Stimulated activated CD4-positive, alpha-beta T cell treated with anti-CD3 and anti-CD28 coated beads, TNF-alpha, amount 100 ng/mL, for 48 hours (primary cell): ENCODE data around the gene DCX.

Experiments
- DNase-seq, 3 donors: peaks; one replicate each; pipeline ENCODE4 v3.0.0-alpha.2; 2020; ENCODE audit warnings: low read depth in 3 of 3

The DCX gene

DNA sequence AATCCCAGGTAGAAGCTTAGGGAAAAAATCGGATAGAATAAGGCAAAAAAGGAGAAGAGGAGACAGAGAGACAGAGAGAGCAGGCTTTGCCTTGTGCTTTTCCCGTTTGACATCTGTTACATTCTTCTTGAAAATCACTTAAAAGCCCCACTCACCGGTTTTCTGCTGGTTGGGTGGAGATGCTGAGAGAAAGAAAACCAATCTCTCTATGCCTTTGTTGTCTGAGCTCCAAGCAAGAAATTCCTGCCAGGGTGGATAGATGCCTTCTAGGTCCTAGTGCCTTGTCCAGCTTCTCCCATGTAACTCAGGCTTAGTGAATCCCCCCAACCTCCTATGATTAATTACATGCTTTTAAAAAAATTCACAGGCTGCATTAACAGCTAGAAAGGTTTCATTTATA lies at the start of gene DCX:
Gene DCX (minus strand): TSS at position 210 of the 400 bp plus-strand sequence. CDS start 1,794 bp downstream, outside the sequence.
- no peak for DNase-seq

DNA sequence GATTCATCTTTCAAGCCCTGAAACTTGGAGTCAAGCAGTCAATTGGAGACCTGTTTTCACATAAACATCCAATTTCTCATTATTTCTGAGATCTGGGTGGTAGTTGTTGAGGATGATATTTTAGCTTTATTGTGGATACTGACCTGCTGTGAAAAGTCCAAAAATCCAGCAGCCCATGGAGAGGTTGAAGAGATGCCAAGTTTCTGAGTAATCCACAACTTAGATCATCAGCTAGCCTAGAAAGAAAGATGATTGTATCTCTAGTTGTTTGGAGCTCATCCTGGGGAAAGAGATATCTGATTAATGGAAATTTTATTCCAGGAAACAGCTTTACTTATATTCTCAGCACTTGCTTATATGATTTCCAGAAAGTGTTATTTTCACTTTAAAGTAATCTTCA lies 48.6 kb upstream of the DCX start:
- DNase-seq, result no peak

DNA sequence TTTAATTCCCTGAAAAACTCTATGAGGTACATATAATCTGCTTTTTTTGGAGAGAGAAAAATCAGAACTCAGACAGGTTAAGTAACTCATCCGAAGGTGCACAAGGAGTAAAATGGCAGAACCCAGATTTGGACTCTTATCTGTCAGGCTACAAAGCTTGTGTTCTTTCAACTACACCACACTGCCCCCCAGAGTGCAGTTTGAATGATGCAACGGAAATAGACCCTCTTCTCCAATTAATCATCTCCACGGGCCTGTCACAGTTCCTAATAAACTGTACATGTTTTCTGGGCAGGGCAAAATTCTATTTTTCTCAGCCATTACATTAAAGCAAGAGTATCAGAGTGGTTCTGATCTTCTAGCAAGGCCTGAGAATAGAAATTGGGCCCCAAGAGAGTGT lies 35.3 kb upstream of the DCX start:
- no peak for DNase-seq

DNA sequence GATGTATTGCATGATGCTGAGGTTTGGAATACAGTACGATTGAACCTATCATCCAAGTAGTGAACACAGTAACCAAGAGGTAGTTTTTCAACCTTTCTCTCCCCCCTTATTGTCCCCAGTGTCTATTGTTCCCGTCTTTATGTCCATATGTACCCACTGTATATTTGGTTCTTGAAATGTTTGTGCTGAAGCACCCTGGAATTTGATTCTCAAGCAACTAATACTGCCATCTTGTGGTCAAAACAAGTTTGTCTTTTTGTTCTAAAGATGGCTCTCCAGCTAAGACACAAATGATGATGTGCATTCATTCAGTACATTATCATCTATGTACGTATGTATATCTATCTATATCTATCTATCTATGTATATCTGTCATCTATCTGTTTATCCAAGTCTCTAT lies 33.5 kb upstream of the DCX start:
- DNase-seq, result no peak

DNA sequence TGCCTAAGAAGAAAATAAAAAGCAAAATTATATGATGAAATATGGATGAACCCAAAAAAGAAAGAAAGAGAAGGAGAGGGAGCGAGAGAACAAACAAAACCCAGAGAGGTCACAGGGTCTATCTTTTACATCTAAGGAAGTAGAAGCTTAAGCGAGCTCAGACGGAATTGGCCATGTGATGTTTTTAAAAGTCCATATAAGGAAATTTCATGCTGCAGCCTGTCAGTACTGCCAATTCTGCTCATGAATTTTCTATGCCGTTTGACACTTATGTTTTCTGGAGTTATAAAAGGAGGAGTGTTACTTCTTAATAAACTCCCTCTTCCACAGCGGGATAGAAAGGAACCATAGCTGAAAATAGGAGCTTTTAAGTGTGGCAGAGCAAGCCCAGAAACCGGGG lies 32.9 kb upstream of the DCX start:
- DNase-seq, result no peak

DNA sequence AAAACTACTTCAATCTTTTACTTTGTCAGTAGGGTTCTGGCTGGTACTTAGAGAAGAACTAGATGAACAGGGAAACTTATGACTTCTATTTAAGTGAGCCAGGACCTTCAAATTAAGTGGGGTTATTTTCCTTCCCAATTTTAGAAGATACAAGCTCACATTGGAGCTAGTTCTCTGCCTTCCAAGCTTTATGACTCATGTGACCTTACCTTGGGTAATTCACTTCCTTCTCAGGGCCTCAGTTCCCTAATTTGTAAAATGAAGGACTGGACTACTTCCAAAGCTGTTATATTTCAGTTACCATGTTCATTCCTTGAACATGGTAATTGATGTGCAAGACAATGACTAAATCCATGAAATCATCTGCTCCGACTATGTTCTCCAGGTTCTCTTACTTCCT lies 32.0 kb upstream of the DCX start:
- no peak for DNase-seq

DNA sequence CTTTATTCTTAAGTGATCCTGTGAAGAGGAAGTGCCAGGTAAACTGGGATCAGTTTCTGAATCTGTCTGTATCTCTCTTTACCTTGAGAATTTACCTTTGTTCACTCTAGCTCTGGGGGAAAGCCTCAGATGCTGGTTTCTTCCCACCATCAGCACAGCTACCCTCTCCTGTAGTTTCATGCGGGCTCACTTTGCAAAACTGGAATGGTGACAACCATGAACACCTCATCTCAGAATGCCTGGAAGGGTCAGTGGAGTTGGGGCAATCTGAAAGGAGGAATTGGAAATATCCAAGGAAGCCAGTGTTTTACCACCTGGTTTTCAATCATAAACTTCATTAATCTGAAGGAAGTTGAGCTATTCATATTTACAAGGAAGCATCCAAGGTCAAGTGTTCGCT lies 30.8 kb upstream of the DCX start:
- DNase-seq, result no peak

DNA sequence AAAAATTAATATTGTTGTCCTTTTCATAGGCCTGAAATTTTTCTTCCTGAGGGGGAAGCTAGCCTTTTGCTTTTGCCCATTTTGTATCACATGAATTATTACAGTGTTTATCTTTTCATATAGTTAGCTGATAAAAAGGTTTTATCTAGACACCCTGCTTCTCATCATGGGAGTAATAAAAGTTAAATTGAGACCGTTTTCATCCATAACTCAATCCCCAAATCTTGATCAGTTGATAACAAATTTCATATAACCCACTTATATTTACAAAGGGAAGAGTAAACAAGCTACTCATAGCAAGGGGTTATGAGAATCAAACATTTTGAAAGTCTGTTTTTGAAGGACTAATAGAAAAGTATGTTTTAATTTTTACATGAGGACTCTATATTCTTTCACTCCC lies 23.5 kb upstream of the DCX start:
- no peak for DNase-seq

DNA sequence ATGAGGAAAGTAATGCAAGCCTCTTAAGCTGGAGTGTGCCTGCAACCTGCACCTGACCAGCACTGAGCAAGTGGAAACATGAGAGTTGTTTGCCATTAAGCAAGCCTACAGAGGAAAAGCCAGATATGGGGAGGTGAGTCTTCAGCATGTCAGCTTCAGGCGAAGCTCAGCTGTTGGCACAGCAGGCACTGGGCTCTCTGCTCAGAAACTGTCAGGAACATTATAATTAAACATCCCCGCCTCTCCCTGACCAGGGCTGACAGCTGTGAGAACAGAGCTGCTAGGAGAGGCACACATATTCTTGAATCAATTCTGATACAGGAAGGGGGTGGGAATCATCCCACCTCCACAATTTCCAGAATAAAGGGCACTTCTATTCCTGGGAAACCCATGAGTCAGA lies 19.0 kb upstream of the DCX start:
- DNase-seq, result no peak

DNA sequence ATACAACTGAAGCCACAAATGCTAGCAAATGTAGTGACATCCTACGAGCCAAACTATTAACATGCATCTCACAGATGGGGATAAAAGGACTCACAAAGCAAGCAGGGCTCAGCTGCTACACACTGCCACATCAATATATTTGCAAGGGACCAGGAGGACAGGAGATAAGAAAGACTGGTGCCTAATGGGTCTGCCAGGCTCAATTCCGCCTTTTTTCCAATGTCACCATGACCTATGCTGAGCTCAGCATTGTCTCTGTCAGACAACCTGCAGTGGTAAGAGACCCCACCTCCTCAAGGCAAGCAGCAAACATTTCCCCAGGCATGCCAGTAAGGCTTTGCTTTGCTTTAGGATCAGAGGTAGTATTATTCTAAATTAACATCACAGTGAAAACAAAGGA lies 435 bp downstream of the DCX start:
- DNase-seq, result no peak

DNA sequence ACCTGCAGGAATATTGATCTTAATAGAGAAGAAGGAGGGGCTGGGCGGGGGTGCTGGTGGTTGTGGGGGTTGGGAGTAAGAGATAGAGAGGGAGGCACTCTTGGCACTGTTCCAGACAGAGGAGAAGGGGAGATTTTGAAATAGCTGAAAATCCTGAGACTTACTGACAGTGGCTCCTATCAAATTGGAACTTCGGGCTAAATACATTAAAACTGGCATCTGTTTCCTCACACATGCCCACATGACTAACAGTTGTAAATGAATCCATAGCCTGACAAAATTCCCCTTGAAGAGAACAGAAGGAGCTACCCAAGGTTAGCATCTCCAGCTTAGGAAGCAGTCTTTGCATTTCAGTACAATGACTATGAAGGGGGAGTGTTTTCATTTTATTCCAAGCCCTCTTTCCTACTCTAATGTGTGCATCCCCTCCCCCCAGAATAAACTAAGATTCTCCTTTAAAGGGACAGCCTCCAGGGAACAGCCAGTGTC lies 1.4 kb downstream of the DCX start:
- no peak for DNase-seq

DNA sequence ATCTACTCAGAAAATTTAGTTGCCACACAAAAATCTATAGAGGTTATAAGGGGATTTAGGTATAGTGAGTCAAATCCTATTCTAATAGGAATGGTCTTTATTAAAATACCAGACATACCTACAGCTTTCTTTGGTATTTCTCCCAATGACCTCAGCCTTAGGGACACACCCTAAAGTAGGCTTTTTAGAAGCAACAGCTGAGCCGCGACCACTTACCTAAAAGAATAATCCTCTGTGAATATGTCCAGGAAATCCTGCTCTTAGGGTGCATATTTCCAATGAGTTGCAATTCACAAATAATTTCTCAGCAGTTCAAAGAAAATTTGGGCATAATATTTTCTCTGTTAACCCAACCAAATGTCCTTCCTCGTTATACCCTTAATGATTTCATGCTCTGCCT lies 2.7 kb downstream of the DCX start:
- no peak for DNase-seq

DNA sequence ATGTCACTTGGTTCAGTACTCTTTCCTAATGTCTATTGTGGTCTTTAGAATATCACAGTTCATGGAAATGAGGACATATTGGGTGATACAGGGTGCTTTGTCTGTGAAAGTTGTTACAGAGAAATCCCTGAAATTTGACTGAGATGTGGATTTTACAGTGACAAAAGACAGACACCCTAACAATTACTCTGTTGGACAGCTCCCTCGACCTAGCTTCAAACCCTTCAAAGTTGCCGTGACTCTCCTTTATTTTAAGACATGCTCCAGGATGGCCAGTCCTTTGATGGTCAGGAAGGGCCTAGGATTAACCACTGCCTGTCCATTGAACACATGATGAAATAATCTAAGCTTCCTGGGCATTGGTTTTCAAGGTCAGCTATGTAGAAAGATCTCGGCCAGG lies 4.0 kb downstream of the DCX start:
- no peak for DNase-seq

DNA sequence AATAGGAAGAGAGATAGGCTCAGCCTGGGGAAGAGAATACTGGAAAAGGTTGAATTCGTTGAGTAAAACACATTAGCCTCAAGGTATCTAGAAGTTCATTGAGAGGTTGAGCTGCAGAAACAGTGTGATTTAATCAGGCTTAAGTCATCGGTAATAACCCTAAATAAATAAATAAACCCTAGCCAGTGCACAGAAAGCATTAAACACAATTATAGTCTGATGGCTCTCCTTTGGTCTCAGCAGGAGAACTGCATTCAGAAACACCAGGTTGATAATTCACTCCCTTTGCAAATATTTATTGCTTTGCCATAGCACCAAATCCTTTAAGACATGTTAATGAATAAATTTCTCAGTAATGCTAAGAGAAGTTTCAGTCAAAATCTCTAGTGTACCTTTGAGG lies 9.6 kb downstream of the DCX start:
- no peak for DNase-seq

DNA sequence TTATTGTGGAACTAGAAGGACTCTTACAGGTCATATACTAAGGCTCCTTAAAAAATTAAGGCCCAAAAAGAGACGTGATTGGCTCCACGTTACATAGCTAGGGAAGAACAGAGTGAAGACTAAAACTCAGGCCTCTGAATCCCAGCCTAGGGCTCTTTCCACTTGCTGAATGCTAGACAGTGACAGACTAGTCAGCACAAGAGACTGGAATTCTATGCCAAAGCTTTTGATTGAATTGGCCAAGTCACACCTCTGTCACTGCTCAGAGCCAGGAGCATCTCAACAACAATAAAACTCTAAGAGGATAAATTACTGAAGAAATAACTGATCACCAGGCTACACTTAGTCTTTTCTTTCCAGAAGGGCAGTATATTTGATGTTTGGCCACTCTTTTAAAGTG lies 16.8 kb downstream of the DCX start:
- DNase-seq, result no peak

DNA sequence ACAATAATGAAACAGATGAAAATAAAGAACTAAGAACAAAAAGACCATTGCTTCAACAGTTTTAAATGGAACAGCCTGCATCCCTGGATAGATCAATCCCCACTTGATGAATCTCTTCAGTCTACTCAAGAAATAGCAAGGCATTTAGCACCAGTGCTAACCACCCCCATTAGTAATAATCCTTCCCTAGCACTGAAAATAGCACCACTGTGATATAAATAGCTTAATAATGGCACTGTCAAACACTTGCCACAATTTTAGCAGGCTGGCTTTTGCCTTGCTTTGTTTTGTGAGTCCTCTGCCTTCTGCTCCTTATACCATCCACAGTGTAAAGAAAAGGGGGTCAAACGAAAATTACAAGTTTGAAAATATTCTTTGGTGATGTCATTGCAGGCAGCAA lies 17.4 kb downstream of the DCX start:
- DNase-seq, result no peak

DNA sequence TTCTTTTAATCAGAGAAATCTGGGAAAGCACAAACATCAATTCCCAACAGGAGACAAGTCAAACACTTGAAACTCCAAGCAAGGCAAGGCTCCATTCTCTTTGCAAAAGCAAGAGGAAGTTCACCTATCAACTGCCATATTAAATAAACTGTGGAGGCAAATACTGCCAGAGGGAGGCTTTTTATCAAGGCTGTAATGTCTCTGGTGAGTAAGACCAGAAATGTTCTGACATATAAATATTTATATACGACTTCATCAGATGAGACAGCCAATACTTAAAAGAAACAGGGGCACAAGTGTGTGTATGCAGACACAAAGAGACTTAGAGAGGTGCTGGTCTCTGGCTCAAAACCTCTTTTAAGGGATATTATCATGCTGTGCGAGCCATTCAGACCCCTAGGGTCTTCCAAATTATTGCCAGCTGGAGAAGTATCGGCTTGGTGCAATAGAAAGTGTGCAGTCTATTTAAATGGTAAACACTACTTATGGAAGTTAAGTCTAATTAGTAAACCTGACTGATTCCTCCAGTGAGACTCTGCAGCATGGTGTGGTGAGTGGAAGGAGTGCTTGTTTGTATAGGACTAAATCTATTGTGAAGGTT lies 24.4 kb downstream of the DCX start:
- DNase-seq, result no peak

DNA sequence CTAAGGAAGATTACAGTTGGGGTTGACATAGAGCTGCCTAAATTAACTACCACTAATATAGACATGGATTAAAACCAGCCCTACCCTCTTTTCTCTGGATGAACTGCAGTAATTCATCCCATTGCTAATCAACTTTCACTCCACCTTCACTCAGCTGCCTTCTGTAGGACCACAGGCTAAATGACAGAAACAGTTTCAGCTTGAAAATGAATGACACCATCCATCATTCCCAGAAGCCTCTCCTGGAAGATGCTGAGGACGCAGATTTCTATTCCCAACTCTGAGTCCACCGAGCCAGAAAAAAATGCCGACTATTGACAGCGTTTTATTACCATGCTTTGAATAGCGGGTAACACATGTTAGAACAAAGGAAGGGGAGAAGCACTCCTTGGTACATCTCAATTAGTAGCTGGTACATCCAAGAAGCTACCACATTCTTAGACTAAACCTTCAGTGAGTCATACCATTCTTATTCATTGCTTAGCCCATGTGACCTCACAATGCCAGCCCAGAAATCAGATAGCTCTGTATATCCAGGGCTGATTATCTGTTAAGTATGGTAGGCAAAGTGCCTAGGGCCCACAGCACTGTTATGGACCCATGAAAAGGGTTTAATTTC lies 25.3 kb downstream of the DCX start:
- no peak for DNase-seq

DNA sequence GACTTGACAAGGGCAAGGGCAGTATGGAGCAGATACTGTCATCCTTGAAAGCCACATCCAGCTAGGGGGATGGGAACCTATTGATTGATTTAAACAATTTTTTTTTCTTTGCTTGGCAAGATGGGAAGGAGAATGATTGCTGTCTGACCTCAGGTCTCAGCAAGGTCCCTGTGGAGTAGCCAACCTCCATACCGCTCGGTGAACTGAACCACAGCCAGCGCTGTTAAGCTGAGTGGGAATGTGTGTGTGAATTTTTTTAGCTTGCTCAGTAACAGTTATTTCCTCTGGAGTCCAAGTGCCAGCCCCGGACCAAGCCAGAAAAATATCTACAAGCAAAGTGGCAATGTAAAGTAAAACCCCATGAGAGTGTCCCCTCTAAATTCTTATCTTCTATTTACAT lies 25.9 kb downstream of the DCX start:
- no peak for DNase-seq

DNA sequence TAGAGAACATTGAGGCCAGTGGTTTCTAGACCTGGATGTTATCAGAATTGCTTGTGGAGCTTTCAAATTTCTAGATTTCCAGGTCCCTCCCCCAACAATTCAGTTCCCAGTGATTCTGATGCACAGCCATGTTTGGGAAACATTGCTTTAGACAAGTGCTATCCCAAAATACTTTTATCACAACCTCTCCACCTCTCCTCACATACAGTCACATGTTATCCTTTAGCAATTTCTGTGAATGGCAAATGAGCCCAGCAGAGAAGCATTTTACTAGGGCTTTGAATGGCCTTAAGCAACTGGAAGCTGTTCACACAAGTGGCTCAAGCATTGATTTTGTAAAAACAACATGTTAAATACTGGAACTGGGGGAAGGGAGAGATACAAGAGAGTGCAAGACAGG lies 29.7 kb downstream of the DCX start:
- no peak for DNase-seq

DNA sequence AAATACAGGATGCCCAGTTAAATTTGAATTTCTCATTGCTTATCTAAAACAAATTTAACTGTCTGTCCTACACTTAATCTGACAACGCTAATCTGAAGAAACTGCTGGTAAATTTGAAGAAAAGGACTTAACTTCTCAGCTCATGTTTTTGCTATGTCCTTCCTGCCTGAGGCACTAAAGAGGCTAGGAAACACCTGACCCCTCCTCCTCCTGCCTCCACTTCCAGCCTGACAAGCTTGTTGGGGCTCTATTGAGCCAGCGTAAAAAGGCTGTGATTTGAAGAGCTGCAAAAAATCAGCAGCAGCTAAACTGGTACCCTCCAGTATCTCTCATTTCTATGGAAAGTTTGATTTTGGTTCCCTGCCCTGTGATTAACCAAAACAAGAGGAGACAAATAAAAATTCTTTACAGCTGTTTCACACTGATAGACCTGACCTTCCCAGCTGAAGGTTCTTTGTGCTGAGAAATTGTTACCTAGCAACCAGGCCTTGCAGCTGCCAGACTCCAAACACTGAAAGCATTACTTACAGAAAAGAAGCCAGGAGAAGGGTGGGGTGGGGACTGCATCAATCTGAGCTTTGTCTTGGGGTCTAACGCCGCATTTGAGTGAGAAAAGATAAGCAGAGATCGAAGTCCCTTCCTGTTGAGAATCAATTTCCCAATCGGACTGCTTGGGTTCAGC lies 35.0 kb downstream of the DCX start:
- no peak for DNase-seq

DNA sequence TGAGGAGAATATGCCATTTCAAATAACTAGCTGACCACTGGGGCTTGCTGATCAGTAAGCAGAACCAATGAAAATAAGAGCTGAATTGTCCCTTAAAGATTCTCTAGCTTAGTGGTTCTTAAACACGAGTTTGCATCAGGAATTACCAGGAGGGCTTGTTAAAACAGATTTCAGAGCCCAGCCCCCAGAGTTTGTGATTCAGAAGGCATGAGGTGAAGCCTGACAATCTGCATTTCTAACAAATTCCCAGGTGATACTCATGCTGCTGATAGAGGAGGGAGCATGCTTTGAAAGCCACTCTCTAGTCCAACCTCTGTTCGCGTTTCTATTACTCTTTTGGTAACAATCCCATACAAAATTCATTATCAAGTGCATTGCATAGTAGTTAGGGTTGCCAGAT lies 35.5 kb downstream of the DCX start:
- DNase-seq, result no peak

DNA sequence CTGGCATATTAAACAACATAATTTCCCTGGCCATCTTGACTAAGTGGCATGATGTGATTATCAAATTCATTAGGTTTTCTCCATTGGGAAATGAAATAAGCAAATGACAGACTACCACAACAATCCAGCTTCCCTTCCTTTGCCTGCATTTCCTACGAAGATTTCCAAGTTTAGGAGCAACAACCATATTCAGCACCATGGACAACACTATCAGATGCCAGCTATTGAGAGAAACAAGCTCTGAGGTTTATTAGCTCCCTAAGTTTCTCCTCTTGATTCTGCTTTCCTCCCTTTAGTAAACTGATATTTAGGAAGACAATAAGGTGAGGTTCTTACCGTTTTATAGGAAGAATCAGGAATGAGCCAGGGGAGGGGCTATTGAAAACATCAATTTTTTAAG lies 36.2 kb downstream of the DCX start:
- DNase-seq, result no peak

DNA sequence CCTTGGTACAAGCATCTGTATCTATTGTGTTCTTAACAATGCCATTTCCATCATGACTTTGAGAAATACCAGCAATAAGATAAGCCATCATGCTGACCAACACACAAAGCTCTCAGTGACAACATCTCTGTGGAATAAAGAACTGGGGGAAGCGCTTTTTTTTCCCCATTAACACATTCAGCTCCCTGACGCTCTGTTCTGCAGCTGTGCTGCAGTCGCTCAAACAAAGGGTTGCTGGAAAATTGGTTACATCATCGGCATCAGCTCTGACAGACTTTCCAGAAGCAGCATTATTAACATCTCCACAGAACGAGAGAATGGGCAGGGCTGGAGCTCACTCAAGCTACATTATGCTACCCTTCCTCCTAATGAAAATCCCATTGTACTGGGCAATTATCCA lies 39.9 kb downstream of the DCX start:
- no peak for DNase-seq
